GM23338 (cell line): Measurements from ENCODE around the gene KDM4B. TPM values are rescaled to one million over a fixed set of nuclear protein-coding genes. Genes with fewer than 3 reads are reported as not detected.

Experiments used
- ATAC-seq: fragments of 200-7000 bp; cut with Tn5 transposase; 3 replicates; pipeline ENCODE4 v1.9.1; 2020
- DNase-seq: peaks from one replicate; pipeline ENCODE4 v3.0.0-alpha.2; 2015; ENCODE audit warnings: low spot score
- H2AFZ ChIP-seq: fragments of 200-600 bp; sonication (generic); 2 replicates; pipeline ENCODE4 v1.8.0; 2016; ENCODE audit warnings: antibody characterized with exemption, mild to moderate bottlenecking, moderate library complexity
- H3F3A ChIP-seq: fragments of 200-600 bp; sonication (generic); replicated peaks from 2 replicates; pipeline ENCODE4 v1.8.0; 2017; ENCODE audit warnings: antibody characterized with exemption, mixed run types, low read depth
- H3K27ac ChIP-seq: fragments of 200-600 bp; sonication (generic); 2 replicates; pipeline ENCODE4 v1.6.1; 2016; ENCODE audit warnings: low read depth
- H3K27me3 ChIP-seq: fragments of 200-600 bp; sonication (generic); 2 replicates; pipeline ENCODE4 v1.8.0; 2016; ENCODE audit warnings: mild to moderate bottlenecking, mixed run types, moderate library complexity; ENCODE audit not compliant: insufficient read depth
- H3K36me3 ChIP-seq: fragments of 200-600 bp; sonication (generic); 2 replicates; pipeline ENCODE4 v1.8.0; 2016; ENCODE audit warnings: mild to moderate bottlenecking; ENCODE audit not compliant: insufficient read depth
- H3K4me1 ChIP-seq: fragments of 200-600 bp; sonication (generic); 2 replicates; pipeline ENCODE4 v1.8.0; 2016; ENCODE audit warnings: mild to moderate bottlenecking, moderate library complexity; ENCODE audit not compliant: insufficient read depth
- H3K4me2 ChIP-seq: fragments of 200-600 bp; sonication (generic); 2 replicates; pipeline ENCODE4 v1.7.1; 2017; ENCODE audit warnings: mixed run types
- H3K4me3 ChIP-seq: fragments of 200-600 bp; sonication (generic); 2 replicates; pipeline ENCODE4 v1.6.1; 2016; ENCODE audit warnings: mixed run types
- H3K79me2 ChIP-seq: fragments of 200-600 bp; sonication (generic); replicated peaks from 2 replicates; pipeline ENCODE4 v1.8.0; 2017; ENCODE audit warnings: mild to moderate bottlenecking; ENCODE audit not compliant: insufficient read depth
- H3K9me2 ChIP-seq: fragments of 200-600 bp; sonication (generic); 2 replicates; pipeline ENCODE4 v1.8.0; 2017; ENCODE audit not compliant: insufficient read depth
- H4K20me1 ChIP-seq: fragments of 200-600 bp; sonication (generic); replicated peaks from 2 replicates; pipeline ENCODE4 v1.8.0; 2017; ENCODE audit warnings: mild to moderate bottlenecking; ENCODE audit not compliant: insufficient read depth
- H3K27ac Mint-ChIP-seq: 2 replicates; pipeline ENCODE4 v1.8.0; 2020; ENCODE audit warnings: inconsistent platforms, mild to moderate bottlenecking, moderate library complexity, mixed read lengths
- H3K27me3 Mint-ChIP-seq: 3 replicates; pipeline ENCODE4 v1.8.0; 2022; ENCODE audit warnings: low read depth, mild to moderate bottlenecking, moderate library complexity, mixed read lengths, inconsistent platforms; ENCODE audit not compliant: insufficient read depth, poor library complexity
- H3K36me3 Mint-ChIP-seq: 3 replicates; pipeline ENCODE4 v1.8.0; 2021; ENCODE audit warnings: low read depth, mild to moderate bottlenecking, inconsistent platforms, moderate library complexity, mixed read lengths
- H3K4me1 Mint-ChIP-seq: 3 replicates; pipeline ENCODE4 v1.8.0; 2020; ENCODE audit warnings: mild to moderate bottlenecking, inconsistent platforms, mixed read lengths
- H3K4me3 Mint-ChIP-seq: 3 replicates; pipeline ENCODE4 v1.8.0; 2021; ENCODE audit warnings: moderate library complexity, mild to moderate bottlenecking, inconsistent platforms, mixed read lengths
- H3K9me3 Mint-ChIP-seq: 3 replicates; pipeline ENCODE4 v1.8.0; 2020; ENCODE audit warnings: moderate library complexity, mild to moderate bottlenecking, inconsistent platforms, mixed read lengths
- CREB1 ChIP-seq: fragments of 250-450 bp; sonication (Bioruptor Pico); IDR thresholded peaks from 2 replicates; pipeline ENCODE4 v1.5.0; 2020; ENCODE audit warnings: low read depth, mild to moderate bottlenecking, moderate library complexity
- EZH2 ChIP-seq: fragments of 200-600 bp; sonication (generic); IDR thresholded peaks from one replicate; pipeline ENCODE4 v1.8.0; 2017; ENCODE audit warnings: antibody characterized with exemption, mild to moderate bottlenecking, low read depth; ENCODE audit not compliant: unreplicated experiment
- JUNB ChIP-seq: IDR thresholded peaks from one replicate; pipeline ENCODE4 v1.6.1; 2016; ENCODE audit warnings: antibody characterized with exemption; ENCODE audit not compliant: unreplicated experiment
- NANOG ChIP-seq: IDR thresholded peaks from 2 replicates; pipeline ENCODE4 v1.6.1; 2016; ENCODE audit warnings: antibody characterized with exemption, borderline replicate concordance
- POLR2AphosphoS5 ChIP-seq: IDR thresholded peaks from 2 replicates; pipeline ENCODE4 v1.6.1; 2016; ENCODE audit warnings: antibody characterized with exemption, low read depth
- STAT1 ChIP-seq: IDR thresholded peaks from one replicate; pipeline ENCODE4 v1.6.1; 2016; ENCODE audit warnings: antibody characterized with exemption; ENCODE audit not compliant: unreplicated experiment
- polyA plus RNA-seq: library from polyadenylated mRNA; unstranded; fragments of >200 nt; fragmentation: Nextera tagmentation; extraction: Ambion mirVana; gene quantifications from 2 replicates; pipeline ENCODE4 v1.2.1, GENCODE V29; 2016
- total RNA-seq: library from RNA; depleted of rRNA; stranded (reverse); fragments of >200 nt; shearing (Covaris generic); gene quantifications from 2 replicates; pipeline ENCODE4 v1.2.3, GENCODE V29; 2014
- TF ChIP-seq, protein P1 (sequence below): fragments of 250-450 bp; sonication (Bioruptor Pico); IDR thresholded peaks from 2 replicates; pipeline ENCODE4 v1.5.0; 2020; ENCODE audit warnings: mild to moderate bottlenecking, moderate library complexity
- TF ChIP-seq, protein P2 (sequence below): IDR thresholded peaks from 2 replicates; pipeline ENCODE4 v1.6.1; 2016; ENCODE audit warnings: antibody characterized with exemption
- TF ChIP-seq, protein P3 (sequence below): IDR thresholded peaks from one replicate; pipeline ENCODE4 v1.6.1; 2018; ENCODE audit warnings: antibody characterized with exemption; ENCODE audit not compliant: unreplicated experiment
- TF ChIP-seq, protein P4 (sequence below), 2 experiments: fragments of 200-600 bp in 1 of 2; sonication (generic) in 1 of 2; conservative IDR thresholded peaks; 2 replicates each; pipeline versions ENCODE4 v1.5.1 to v1.6.1; 2016 to 2017; ENCODE audit warnings: antibody characterized with exemption in 2 of 2, low read depth in 2 of 2, mild to moderate bottlenecking in 2 of 2, moderate library complexity in 1 of 2

The KDM4B gene
- total and polyA plus RNA-seq, 2 experiments from 2014 or later = 9.1 to 27.6 TPM

DNA sequence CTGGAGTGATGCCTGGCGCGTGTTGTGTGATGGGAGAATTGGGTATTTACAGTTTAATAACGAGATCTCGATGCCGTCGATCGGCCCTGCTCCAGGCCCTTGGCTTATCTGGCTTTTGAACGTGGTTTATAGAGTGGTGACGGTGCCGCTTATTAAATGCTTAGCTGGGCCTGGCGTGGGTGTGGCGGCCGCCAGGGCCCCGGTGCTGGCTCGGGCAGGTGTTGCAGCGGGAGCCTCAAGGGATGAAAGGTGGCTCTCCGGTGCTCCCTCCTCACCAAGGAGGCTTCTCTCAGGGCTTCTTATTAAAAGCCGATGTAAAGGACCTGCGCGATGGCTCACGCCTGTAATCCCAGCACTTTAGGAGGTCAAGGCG is 173.8 kb downstream of the KDM4B start:
- DNase-seq (no peak), ATAC-seq (no peak)
- no peaks in the 10 kb centered on the region for H3F3A ChIP-seq
- TF ChIP-seq JUNB (no peak), POLR2AphosphoS5 (no peak), CREB1 (CRISPR knock-in tag) (no peak), EZH2 (no peak), STAT1 (no peak), NANOG (no peak)
- TF ChIP-seq, protein P1, sequence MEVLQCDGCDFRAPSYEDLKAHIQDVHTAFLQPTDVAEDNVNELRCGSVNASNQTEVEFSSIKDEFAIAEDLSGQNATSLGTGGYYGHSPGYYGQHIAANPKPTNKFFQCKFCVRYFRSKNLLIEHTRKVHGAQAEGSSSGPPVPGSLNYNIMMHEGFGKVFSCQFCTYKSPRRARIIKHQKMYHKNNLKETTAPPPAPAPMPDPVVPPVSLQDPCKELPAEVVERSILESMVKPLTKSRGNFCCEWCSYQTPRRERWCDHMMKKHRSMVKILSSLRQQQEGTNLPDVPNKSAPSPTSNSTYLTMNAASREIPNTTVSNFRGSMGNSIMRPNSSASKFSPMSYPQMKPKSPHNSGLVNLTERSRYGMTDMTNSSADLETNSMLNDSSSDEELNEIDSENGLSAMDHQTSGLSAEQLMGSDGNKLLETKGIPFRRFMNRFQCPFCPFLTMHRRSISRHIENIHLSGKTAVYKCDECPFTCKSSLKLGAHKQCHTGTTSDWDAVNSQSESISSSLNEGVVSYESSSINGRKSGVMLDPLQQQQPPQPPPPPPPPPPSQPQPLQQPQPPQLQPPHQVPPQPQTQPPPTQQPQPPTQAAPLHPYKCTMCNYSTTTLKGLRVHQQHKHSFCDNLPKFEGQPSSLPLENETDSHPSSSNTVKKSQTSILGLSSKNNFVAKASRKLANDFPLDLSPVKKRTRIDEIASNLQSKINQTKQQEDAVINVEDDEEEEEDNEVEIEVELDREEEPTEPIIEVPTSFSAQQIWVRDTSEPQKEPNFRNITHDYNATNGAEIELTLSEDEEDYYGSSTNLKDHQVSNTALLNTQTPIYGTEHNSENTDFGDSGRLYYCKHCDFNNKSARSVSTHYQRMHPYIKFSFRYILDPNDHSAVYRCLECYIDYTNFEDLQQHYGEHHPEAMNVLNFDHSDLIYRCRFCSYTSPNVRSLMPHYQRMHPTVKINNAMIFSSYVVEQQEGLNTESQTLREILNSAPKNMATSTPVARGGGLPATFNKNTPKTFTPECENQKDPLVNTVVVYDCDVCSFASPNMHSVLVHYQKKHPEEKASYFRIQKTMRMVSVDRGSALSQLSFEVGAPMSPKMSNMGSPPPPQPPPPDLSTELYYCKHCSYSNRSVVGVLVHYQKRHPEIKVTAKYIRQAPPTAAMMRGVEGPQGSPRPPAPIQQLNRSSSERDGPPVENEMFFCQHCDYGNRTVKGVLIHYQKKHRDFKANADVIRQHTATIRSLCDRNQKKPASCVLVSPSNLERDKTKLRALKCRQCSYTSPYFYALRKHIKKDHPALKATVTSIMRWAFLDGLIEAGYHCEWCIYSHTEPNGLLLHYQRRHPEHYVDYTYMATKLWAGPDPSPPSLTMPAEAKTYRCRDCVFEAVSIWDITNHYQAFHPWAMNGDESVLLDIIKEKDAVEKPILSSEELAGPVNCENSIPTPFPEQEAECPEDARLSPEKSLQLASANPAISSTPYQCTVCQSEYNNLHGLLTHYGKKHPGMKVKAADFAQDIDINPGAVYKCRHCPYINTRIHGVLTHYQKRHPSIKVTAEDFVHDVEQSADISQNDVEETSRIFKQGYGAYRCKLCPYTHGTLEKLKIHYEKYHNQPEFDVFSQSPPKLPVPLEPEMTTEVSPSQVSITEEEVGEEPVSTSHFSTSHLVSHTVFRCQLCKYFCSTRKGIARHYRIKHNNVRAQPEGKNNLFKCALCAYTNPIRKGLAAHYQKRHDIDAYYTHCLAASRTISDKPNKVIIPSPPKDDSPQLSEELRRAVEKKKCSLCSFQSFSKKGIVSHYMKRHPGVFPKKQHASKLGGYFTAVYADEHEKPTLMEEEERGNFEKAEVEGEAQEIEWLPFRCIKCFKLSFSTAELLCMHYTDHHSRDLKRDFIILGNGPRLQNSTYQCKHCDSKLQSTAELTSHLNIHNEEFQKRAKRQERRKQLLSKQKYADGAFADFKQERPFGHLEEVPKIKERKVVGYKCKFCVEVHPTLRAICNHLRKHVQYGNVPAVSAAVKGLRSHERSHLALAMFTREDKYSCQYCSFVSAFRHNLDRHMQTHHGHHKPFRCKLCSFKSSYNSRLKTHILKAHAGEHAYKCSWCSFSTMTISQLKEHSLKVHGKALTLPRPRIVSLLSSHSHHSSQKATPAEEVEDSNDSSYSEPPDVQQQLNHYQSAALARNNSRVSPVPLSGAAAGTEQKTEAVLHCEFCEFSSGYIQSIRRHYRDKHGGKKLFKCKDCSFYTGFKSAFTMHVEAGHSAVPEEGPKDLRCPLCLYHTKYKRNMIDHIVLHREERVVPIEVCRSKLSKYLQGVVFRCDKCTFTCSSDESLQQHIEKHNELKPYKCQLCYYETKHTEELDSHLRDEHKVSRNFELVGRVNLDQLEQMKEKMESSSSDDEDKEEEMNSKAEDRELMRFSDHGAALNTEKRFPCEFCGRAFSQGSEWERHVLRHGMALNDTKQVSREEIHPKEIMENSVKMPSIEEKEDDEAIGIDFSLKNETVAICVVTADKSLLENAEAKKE (CRISPR knock-in tag) = no peak
- TF ChIP-seq, protein P2, sequence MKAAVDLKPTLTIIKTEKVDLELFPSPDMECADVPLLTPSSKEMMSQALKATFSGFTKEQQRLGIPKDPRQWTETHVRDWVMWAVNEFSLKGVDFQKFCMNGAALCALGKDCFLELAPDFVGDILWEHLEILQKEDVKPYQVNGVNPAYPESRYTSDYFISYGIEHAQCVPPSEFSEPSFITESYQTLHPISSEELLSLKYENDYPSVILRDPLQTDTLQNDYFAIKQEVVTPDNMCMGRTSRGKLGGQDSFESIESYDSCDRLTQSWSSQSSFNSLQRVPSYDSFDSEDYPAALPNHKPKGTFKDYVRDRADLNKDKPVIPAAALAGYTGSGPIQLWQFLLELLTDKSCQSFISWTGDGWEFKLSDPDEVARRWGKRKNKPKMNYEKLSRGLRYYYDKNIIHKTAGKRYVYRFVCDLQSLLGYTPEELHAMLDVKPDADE = no peak
- TF ChIP-seq, protein P3, sequence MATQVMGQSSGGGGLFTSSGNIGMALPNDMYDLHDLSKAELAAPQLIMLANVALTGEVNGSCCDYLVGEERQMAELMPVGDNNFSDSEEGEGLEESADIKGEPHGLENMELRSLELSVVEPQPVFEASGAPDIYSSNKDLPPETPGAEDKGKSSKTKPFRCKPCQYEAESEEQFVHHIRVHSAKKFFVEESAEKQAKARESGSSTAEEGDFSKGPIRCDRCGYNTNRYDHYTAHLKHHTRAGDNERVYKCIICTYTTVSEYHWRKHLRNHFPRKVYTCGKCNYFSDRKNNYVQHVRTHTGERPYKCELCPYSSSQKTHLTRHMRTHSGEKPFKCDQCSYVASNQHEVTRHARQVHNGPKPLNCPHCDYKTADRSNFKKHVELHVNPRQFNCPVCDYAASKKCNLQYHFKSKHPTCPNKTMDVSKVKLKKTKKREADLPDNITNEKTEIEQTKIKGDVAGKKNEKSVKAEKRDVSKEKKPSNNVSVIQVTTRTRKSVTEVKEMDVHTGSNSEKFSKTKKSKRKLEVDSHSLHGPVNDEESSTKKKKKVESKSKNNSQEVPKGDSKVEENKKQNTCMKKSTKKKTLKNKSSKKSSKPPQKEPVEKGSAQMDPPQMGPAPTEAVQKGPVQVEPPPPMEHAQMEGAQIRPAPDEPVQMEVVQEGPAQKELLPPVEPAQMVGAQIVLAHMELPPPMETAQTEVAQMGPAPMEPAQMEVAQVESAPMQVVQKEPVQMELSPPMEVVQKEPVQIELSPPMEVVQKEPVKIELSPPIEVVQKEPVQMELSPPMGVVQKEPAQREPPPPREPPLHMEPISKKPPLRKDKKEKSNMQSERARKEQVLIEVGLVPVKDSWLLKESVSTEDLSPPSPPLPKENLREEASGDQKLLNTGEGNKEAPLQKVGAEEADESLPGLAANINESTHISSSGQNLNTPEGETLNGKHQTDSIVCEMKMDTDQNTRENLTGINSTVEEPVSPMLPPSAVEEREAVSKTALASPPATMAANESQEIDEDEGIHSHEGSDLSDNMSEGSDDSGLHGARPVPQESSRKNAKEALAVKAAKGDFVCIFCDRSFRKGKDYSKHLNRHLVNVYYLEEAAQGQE = no peak
- TF ChIP-seq, protein P4, sequence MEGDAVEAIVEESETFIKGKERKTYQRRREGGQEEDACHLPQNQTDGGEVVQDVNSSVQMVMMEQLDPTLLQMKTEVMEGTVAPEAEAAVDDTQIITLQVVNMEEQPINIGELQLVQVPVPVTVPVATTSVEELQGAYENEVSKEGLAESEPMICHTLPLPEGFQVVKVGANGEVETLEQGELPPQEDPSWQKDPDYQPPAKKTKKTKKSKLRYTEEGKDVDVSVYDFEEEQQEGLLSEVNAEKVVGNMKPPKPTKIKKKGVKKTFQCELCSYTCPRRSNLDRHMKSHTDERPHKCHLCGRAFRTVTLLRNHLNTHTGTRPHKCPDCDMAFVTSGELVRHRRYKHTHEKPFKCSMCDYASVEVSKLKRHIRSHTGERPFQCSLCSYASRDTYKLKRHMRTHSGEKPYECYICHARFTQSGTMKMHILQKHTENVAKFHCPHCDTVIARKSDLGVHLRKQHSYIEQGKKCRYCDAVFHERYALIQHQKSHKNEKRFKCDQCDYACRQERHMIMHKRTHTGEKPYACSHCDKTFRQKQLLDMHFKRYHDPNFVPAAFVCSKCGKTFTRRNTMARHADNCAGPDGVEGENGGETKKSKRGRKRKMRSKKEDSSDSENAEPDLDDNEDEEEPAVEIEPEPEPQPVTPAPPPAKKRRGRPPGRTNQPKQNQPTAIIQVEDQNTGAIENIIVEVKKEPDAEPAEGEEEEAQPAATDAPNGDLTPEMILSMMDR (conservative IDR thresholded peaks at IDR 0.05; ENCODE audit: low read depth in 2 of 2) = no peak
- H2AFZ ChIP-seq = no peak overlapping the region
- H3K9me3 Mint-ChIP-seq = no peaks in the 10 kb centered on the region; the same call in 2 of the 3 replicates
- no peaks in the 10 kb centered on the region; the same call in 1 of the 2 replicates for H4K20me1 ChIP-seq
- H3K27ac ChIP-seq = no peak overlapping the region
- H3K36me3 Mint-ChIP-seq = peaks cover 29% of the 10 kb centered on the region
- H3K4me3 ChIP-seq = no peak overlapping the region
- no peaks in the 10 kb centered on the region for H3K79me2 ChIP-seq
- H3K4me2 ChIP-seq = no peak overlapping the region
- no peaks in the 10 kb centered on the region for H3K4me1 ChIP-seq
- no peak overlapping the region for H3K27ac Mint-ChIP-seq
- no peaks in the 10 kb centered on the region for H3K9me2 ChIP-seq
- peaks cover 3% of the 10 kb centered on the region; the same call in 1 of the 2 replicates for H3K36me3 ChIP-seq
- H3K27me3 Mint-ChIP-seq = peaks cover 17% of the 10 kb centered on the region
- no peaks in the 10 kb centered on the region for H3K27me3 ChIP-seq
- H3K4me1 Mint-ChIP-seq = no peaks in the 10 kb centered on the region; the same call in 2 of the 3 replicates
- no peak overlapping the region for H3K4me3 Mint-ChIP-seq
